Measurements from ENCODE around the gene FILIP1.

Gene FILIP1

GRCh38 chr6:75377386-75377785, 116.2 kb downstream of the FILIP1 start:
- H3K4me3 ChIP-seq (ENCODE audit: insufficient read depth, low read length, poor library complexity, severe bottlenecking), result no peak overlapping the region
- H3K9me2 ChIP-seq (replicated peaks; ENCODE audit: insufficient read depth, low read length), result no peaks in the 10 kb centered on the region
- no peak overlapping the region for H3K9ac ChIP-seq (ENCODE audit: low read length)
- H3K9me3 ChIP-seq (ENCODE audit: insufficient read depth, low read length), result no peaks in the 10 kb centered on the region
- H3K27ac ChIP-seq (ENCODE audit: low read depth, low read length), result no peak overlapping the region
- H3K4me2 ChIP-seq (ENCODE audit: low read depth, low read length, poor library complexity, severe bottlenecking), result no peak overlapping the region
- H3K79me2 ChIP-seq (ENCODE audit: insufficient read depth, low read length), result no peaks in the 10 kb centered on the region
- H4K20me1 ChIP-seq (ENCODE audit: low read depth, low read length), result no peaks in the 10 kb centered on the region
- H3K27me3 ChIP-seq (ENCODE audit: low read length), result no peaks in the 10 kb centered on the region
- TF ChIP-seq EZH2phosphoT487 (conservative IDR thresholded peaks at IDR 0.05; ENCODE audit: low read length) (no peak), CTCF (IDR thresholded peaks at IDR 0.05; ENCODE audit: insufficient read depth, low read length, poor library complexity, severe bottlenecking) (no peak)
- no peak overlapping the region for H2AFZ ChIP-seq (ENCODE audit: low read depth, low read length, severe bottlenecking)
- H3K36me3 ChIP-seq (ENCODE audit: low read length), result no peaks in the 10 kb centered on the region
- no peaks in the 10 kb centered on the region for H3F3A ChIP-seq (ENCODE audit: insufficient read depth)

GRCh38 chr6:75376347-75377024, 117.1 kb downstream of the FILIP1 start:
- no peak overlapping the region for H3K9ac ChIP-seq (ENCODE audit: low read length)
- H3K79me2 ChIP-seq (ENCODE audit: insufficient read depth, low read length), result no peaks in the 10 kb centered on the region
- H3K36me3 ChIP-seq (ENCODE audit: low read length), result no peaks in the 10 kb centered on the region
- TF ChIP-seq CTCF (IDR thresholded peaks at IDR 0.05; ENCODE audit: insufficient read depth, low read length, poor library complexity, severe bottlenecking), result no peak
- no peak for TF ChIP-seq EZH2phosphoT487 (conservative IDR thresholded peaks at IDR 0.05; ENCODE audit: low read length)
- H3K4me2 ChIP-seq (ENCODE audit: low read depth, low read length, poor library complexity, severe bottlenecking), result no peak overlapping the region
- H3K9me2 ChIP-seq (replicated peaks; ENCODE audit: insufficient read depth, low read length), result no peaks in the 10 kb centered on the region
- no peaks in the 10 kb centered on the region for H3K27me3 ChIP-seq (ENCODE audit: low read length)
- no peaks in the 10 kb centered on the region for H3F3A ChIP-seq (ENCODE audit: insufficient read depth)
- no peaks in the 10 kb centered on the region for H3K9me3 ChIP-seq (ENCODE audit: insufficient read depth, low read length)
- no peak overlapping the region for H3K27ac ChIP-seq (ENCODE audit: low read depth, low read length)
- H4K20me1 ChIP-seq (ENCODE audit: low read depth, low read length), result no peaks in the 10 kb centered on the region
- H2AFZ ChIP-seq (ENCODE audit: low read depth, low read length, severe bottlenecking), result no peak overlapping the region
- H3K4me3 ChIP-seq (ENCODE audit: insufficient read depth, low read length, poor library complexity, severe bottlenecking), result no peak overlapping the region

GRCh38 chr6:75374961-75375400, 118.6 kb downstream of the FILIP1 start:
- H3K9me2 ChIP-seq (replicated peaks; ENCODE audit: insufficient read depth, low read length), result no peaks in the 10 kb centered on the region
- no peaks in the 10 kb centered on the region for H3F3A ChIP-seq (ENCODE audit: insufficient read depth)
- H3K4me2 ChIP-seq (ENCODE audit: low read depth, low read length, poor library complexity, severe bottlenecking), result no peak overlapping the region
- no peak overlapping the region for H3K4me3 ChIP-seq (ENCODE audit: insufficient read depth, low read length, poor library complexity, severe bottlenecking)
- TF ChIP-seq EZH2phosphoT487 (conservative IDR thresholded peaks at IDR 0.05; ENCODE audit: low read length), result no peak
- TF ChIP-seq CTCF (IDR thresholded peaks at IDR 0.05; ENCODE audit: insufficient read depth, low read length, poor library complexity, severe bottlenecking), result no peak
- H3K36me3 ChIP-seq (ENCODE audit: low read length), result no peaks in the 10 kb centered on the region
- H3K27ac ChIP-seq (ENCODE audit: low read depth, low read length), result no peak overlapping the region
- no peaks in the 10 kb centered on the region for H3K27me3 ChIP-seq (ENCODE audit: low read length)
- no peaks in the 10 kb centered on the region for H3K9me3 ChIP-seq (ENCODE audit: insufficient read depth, low read length)
- no peaks in the 10 kb centered on the region for H3K79me2 ChIP-seq (ENCODE audit: insufficient read depth, low read length)
- H2AFZ ChIP-seq (ENCODE audit: low read depth, low read length, severe bottlenecking), result no peak overlapping the region
- H3K9ac ChIP-seq (ENCODE audit: low read length), result no peak overlapping the region
- no peaks in the 10 kb centered on the region for H4K20me1 ChIP-seq (ENCODE audit: low read depth, low read length)

Data from SU-DHL-6 (cell line).